Measurements from ENCODE around the gene GMPR2. TPM values are rescaled to one million over a fixed set of nuclear protein-coding genes. Genes with fewer than 3 reads are reported as not detected.
A peak's percentile ranks its signal among the peaks of the same experiment; 100 is the strongest.
"Not testable (repeated sequence)": the region's sequence is repeated elsewhere in the genome, so short reads cannot be mapped to it uniquely, and the experiment has no call there.

The GMPR2 gene
- total RNA-seq, 2 donors from 2014 or later, result 54.5 to 106 TPM

DNA sequence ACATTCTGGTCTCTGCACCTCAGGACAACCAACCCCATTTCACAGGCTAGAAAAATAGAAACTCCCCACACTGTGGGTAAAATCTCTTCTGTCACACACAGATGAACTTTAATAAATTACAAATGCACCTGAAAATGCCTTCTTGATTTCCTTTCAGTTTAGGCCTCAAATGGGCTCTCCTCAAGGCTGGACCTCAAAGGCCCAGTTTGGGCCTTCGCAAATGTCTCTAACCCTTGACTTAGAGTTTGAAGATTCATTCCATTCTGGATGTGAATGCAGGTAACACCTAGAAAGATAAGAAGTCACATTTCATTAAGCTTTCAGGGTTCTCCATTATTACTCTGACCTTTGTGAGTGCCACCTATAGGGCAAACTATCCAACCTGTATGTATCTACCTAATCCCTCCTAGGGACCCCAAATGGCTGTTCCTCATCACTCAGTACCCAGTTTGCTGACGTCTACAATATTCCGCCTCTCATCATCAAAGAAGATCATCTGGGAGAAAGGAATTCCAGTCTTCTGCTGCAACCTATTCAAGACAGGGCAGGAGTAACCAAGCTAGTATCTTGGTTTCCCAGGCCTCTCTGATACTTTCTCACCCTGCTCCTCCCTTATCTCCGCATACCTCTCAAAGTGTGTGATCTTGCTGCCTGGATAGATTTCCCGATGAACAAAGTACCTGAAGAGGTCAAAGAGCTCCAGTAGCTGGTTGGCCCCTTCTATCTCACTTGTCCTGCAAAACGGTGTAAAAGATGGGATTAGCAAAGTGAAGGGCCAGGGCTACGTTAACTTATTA is 18.7 kb upstream of the GMPR2 start:
- no peaks in the 10 kb centered on the region for H3K4me1 ChIP-seq (replicated peaks)

DNA sequence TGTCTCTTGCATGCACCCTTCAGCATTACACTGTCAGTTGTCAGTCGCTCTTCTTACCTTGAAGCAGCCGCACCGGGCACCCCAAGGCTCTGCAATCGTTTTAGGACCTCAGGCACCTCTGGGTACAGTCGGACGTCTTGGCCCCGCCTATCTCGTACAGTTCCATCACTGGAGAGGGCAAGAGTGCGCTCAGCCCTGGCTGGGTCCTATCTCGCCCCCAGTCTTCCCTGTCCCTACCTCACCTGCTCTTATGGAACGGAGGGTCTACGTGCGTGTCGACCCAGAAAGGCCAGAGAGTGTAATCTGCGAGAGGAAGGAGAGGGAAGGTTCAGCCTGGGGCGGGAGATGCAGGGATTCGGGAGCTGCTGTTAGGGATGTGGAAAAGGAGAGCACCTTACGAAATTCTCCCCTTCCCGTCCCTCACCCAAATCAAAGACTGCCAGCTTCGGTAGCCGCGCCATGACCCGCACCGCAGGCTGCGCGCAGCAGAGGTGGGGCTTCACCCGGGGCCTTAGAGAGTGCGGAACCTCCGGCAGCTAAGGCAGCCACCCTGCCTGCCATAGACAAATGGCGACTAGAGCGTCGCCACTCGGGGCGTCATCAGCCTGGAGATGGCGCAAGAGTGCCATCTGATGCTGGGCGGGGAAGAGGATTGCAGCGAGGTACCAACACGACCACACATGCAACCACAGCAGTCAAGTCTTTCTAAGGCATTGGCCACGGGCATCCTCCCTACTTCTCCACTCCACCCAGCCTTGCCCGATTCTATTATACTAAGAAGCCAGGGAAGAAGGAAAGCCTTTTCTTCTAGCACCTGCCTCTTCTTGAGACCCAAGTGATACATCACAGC is 17.0 kb upstream of the GMPR2 start, which contains the start of gene MDP1:
Gene MDP1, minus strand, starts transcription at position 572 of the 850 bp plus-strand sequence. Its CDS starts 111 bp downstream, at position 461.
- intact Hi-C loops (cut with DNase I), result loop anchor here (1.0 kb wide), 1 partner anchor 16 kb away; no protein-coding TSS in a partner anchor
- WGBS, result under 1% methylated on average over 40 of the region's 40 CpGs

More for the DNA sequence above, 18.7 kb upstream of the GMPR2 start:
- Histone ChIP-seq H3K27me3 (replicated peaks; ENCODE audit: insufficient read depth) (no peaks in the 10 kb centered on the region), H3K27ac (peak overlapping the region; percentile 91 to 93), H3K9me3 (no peaks in the 10 kb centered on the region), H3K36me3 (no peaks in the 10 kb centered on the region), H3K4me3 (no peak overlapping the region)
- TF ChIP-seq POLR2A (IDR thresholded peaks at IDR 0.05) (no peak), POLR2AphosphoS5 (IDR thresholded peaks at IDR 0.05) (no peak)
- intact Hi-C loops (cut with DNase I), result no loop called here
- DNase-seq (ENCODE audit: low spot score), result no peak
- WGBS, result 92% methylated on average over 7 of the region's 7 CpGs

GRCh38 chr14:24216345-24216699 is 16.4 kb upstream of the GMPR2 start:
- intact Hi-C loops (cut with DNase I), result no loop called here
- TF ChIP-seq POLR2A (IDR thresholded peaks at IDR 0.05), result no peak
- no peak for TF ChIP-seq CTCF (IDR thresholded peaks at IDR 0.05)
- TF ChIP-seq POLR2AphosphoS5 (IDR thresholded peaks at IDR 0.05), result no peak
- no peak overlapping the region for H3K4me3 ChIP-seq

More for the DNA sequence above, 17.0 kb upstream of the GMPR2 start, which contains the start of gene MDP1:
- H3K4me3 ChIP-seq, result peak within 1 kb of the TSS; percentile 51 to 68
- H3K27me3 ChIP-seq (replicated peaks; ENCODE audit: insufficient read depth), result no peaks in the 10 kb centered on the region
- TF ChIP-seq POLR2A (IDR thresholded peaks at IDR 0.05) (peak; percentile 68), CTCF (IDR thresholded peaks at IDR 0.05) (peak in 3 of 4 experiments; percentile 64 to 72 (median 64)), POLR2AphosphoS5 (IDR thresholded peaks at IDR 0.05) (peak; percentile 92)
- peak; percentile 82 for DNase-seq (ENCODE audit: low spot score)
- no peaks in the 10 kb centered on the region for H3K9me3 ChIP-seq
- no peaks in the 10 kb centered on the region for H3K36me3 ChIP-seq
- H3K4me1 ChIP-seq (replicated peaks), result no peaks in the 10 kb centered on the region
- H3K27ac ChIP-seq, result peak within 1 kb of the TSS; percentile 83 to 88

GRCh38 chr14:24216876-24217275 is 15.9 kb upstream of the GMPR2 start:
- DNase-seq (ENCODE audit: low spot score); H3K27me3 ChIP-seq (replicated peaks; ENCODE audit: insufficient read depth); H3K4me1 ChIP-seq (replicated peaks); H3K27ac ChIP-seq; H3K9me3 ChIP-seq; intact Hi-C loops (cut with DNase I); H3K36me3 ChIP-seq; H3K4me3 ChIP-seq: not testable (repeated sequence)
- 95% methylated on average over 1 of the region's 1 CpG for WGBS

More at GRCh38 chr14:24216345-24216699, 16.4 kb upstream of the GMPR2 start:
- Histone ChIP-seq H3K36me3 (no peaks in the 10 kb centered on the region), H3K9me3 (no peaks in the 10 kb centered on the region), H3K27me3 (replicated peaks; ENCODE audit: insufficient read depth) (no peaks in the 10 kb centered on the region), H3K4me1 (replicated peaks) (no peaks in the 10 kb centered on the region), H3K27ac (peak overlapping the region; percentile 83 to 88)
- WGBS, result 86% methylated on average over 2 of the region's 2 CpGs
- DNase-seq (ENCODE audit: low spot score), result no peak

DNA sequence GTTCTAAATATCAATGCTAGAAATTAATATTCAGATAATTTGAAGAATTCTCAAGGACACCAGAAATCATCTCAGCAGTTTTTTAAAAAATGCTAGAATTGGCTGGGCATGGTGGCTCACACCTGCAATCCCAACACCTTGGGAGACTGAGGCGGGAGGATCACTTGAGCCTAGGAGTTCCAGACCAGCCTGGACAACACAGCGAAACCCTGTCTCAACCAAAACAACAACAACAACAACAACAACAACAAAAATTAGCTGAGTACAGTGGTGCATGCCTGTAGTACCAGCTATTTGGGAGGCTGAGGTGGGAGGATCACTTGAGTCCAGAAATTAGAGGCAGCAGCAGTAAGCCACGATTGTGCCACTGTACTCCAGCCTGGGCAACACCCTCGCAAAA is 13.6 kb upstream of the GMPR2 start:
- DNase-seq (ENCODE audit: low spot score), result no peak
- H3K27ac ChIP-seq, result no peak overlapping the region

More for the DNA sequence above, 13.6 kb upstream of the GMPR2 start:
- Histone ChIP-seq H3K4me1 (replicated peaks) (no peaks in the 10 kb centered on the region), H3K36me3 (no peaks in the 10 kb centered on the region), H3K9me3 (no peaks in the 10 kb centered on the region), H3K4me3 (no peak overlapping the region), H3K27me3 (replicated peaks; ENCODE audit: insufficient read depth) (no peaks in the 10 kb centered on the region)
- TF ChIP-seq CTCF (IDR thresholded peaks at IDR 0.05), result no peak
- TF ChIP-seq POLR2A (IDR thresholded peaks at IDR 0.05), result no peak
- TF ChIP-seq POLR2AphosphoS5 (IDR thresholded peaks at IDR 0.05), result no peak
- intact Hi-C loops (cut with DNase I), result no loop called here
- WGBS, result 91% methylated on average over 4 of the region's 4 CpGs
